Measurements from ENCODE around the gene PCDHGB2.
"Not testable (repeated sequence)": the region's sequence is repeated elsewhere in the genome, so short reads cannot be mapped to it uniquely, and the experiment has no call there.

The PCDHGB2 gene

DNA sequence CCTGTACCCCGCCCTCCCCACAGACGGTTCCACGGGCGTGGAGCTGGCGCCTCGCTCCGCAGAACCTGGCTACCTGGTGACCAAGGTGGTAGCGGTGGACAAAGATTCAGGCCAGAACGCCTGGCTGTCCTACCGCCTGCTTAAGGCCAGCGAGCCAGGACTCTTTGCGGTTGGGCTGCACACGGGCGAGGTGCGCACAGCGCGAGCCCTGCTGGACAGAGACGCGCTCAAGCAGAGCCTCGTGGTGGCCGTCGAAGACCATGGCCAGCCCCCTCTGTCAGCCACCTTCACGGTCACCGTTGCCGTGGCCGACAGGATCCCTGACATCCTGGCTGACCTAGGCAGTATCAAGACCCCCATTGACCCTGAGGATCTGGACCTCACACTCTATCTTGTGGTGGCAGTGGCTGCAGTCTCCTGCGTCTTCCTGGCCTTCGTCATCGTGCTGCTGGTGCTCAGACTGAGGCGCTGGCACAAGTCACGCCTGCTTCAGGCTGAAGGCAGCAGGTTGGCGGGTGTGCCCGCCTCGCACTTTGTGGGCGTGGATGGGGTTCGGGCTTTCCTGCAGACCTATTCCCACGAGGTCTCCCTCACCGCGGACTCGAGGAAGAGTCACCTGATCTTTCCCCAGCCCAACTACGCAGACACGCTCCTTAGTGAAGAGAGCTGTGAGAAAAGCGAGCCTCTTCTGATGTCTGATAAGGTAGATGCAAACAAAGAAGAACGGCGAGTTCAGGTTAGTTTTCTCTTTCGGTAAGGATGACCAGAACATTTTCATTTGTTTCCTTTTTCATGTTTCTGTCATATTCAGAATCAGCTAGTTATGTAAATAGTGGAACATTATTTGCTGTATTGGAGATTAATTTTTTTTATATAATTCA is 6.5 kb downstream of the PCDHGB2 start:
- no peak overlapping the region for H3K4me3 ChIP-seq (replicated peaks; ENCODE audit: low read depth, low read length)
- DNase-seq (ENCODE audit: low read depth), result no peak
- TF ChIP-seq, protein P1, sequence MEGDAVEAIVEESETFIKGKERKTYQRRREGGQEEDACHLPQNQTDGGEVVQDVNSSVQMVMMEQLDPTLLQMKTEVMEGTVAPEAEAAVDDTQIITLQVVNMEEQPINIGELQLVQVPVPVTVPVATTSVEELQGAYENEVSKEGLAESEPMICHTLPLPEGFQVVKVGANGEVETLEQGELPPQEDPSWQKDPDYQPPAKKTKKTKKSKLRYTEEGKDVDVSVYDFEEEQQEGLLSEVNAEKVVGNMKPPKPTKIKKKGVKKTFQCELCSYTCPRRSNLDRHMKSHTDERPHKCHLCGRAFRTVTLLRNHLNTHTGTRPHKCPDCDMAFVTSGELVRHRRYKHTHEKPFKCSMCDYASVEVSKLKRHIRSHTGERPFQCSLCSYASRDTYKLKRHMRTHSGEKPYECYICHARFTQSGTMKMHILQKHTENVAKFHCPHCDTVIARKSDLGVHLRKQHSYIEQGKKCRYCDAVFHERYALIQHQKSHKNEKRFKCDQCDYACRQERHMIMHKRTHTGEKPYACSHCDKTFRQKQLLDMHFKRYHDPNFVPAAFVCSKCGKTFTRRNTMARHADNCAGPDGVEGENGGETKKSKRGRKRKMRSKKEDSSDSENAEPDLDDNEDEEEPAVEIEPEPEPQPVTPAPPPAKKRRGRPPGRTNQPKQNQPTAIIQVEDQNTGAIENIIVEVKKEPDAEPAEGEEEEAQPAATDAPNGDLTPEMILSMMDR (IDR thresholded peaks at IDR 0.05; ENCODE audit: low read length, missing control alignments), result no peak

DNA sequence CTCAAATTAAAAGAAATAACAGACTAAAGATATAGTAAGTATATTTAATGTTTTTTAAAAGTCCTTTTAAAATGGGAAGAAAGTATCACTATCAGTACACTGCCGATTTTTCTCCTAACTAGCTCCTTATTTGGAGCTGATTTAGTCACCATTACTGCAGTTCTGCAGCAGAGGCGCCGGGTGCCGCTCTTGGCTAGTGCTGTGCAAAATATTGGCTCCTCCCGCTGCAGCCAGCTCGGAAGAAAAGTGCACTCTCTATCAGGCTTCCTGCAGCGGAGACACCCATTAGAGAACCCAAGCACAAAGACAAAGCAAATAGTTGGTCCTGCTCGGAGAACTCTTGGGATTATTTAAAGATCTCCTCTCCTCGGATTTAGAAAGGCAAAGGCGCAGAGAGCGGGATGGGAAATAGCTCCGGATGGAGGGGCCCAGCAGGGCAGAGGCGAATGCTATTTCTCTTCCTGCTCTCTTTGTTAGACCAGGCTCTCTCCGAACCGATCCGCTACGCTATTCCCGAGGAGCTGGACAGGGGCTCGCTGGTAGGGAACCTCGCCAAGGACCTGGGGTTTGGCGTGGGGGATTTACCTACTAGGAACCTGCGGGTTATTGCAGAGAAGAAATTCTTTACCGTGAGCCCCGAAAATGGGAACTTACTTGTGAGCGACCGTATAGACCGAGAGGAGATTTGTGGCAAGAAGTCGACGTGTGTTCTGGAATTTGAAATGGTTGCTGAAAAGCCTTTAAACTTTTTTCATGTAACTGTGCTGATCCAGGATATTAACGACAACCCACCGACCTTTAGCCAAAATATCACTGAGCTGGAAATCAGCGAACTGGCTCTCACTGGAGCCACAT is 10.4 kb downstream of the PCDHGB2 start, which contains the start of gene PCDHGB3:
PCDHGB3 (plus strand) TSS at position 249 of the 855 bp plus-strand sequence; CDS start at position 402, 153 bp downstream.
- peak; percentile 77 for DNase-seq (ENCODE audit: low read depth)
- peak within 1 kb of the TSS; percentile 48 for H3K4me3 ChIP-seq (replicated peaks; ENCODE audit: low read depth, low read length)
- TF ChIP-seq, protein P1 (IDR thresholded peaks at IDR 0.05; ENCODE audit: low read length, missing control alignments), result peak; percentile 55

DNA sequence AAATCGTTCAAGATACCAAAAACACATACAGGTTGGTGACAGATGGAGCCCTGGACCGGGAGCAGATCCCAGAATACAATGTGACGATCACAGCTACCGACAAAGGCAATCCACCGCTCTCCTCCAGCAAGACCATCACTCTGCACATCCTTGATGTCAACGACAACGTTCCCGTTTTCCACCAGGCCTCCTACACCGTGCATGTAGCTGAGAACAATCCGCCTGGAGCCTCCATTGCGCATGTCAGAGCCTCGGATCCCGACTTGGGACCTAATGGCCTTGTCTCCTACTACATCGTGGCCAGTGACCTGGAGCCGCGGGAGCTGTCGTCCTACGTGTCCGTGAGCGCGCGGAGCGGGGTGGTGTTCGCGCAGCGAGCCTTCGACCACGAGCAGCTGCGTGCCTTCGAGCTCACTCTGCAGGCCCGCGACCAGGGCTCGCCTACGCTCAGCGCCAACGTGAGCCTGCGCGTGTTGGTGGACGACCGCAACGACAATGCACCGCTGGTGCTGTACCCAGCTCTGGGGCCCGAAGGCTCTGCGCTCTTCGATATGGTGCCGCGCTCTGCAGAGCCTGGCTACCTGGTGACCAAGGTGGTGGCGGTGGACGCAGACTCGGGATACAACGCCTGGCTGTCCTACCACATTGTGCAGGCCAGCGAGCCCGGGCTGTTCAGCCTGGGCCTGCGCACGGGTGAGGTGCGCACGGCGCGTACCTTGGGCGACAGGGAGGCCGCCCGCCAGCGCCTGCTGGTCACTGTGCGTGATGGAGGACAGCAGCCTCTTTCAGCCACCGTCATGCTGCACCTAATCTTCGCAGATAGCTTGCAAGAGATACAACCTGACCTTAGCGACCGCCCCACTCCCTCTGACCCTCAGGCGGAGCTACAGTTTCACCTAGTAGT is 12.0 kb downstream of the PCDHGB2 start:
- TF ChIP-seq, protein P1 (IDR thresholded peaks at IDR 0.05; ENCODE audit: low read length, missing control alignments), result no peak
- DNase-seq (ENCODE audit: low read depth), result no peak
- H3K4me3 ChIP-seq (replicated peaks; ENCODE audit: low read depth, low read length), result no peak overlapping the region

DNA sequence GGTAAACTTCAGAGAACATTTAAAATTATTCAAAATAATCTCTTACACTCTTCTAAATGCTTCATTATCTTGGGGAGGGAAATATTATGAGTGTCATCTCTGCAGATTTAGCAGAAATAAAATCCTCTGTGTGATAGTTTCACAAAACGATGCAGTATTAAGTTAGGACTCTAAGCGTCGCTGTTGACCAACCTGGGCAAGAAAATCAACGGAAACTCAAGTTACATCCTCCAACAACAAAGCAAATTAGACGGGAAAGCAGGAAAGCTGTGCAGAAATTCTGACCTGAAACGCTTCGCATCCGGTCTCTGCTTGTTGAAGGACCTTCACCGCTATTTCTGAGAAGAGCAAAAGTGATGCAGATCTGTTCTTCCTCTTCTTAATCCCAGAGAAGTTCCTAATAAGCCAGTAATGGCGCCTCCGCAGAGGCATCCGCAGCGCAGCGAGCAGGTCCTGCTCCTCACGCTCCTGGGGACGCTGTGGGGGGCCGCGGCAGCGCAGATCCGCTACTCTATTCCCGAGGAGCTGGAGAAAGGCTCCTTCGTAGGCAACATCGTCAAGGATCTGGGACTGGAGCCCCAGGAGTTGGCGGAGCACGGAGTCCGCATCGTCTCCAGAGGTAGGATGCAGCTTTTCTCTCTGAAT is 14.0 kb downstream of the PCDHGB2 start, which contains the start of gene PCDHGA6:
PCDHGA6 (plus strand) TSS at position 219 of the 645 bp plus-strand sequence; CDS start at position 412, 193 bp downstream.
- peak within 1 kb of the TSS; percentile 57 for H3K4me3 ChIP-seq (replicated peaks; ENCODE audit: low read depth, low read length)
- TF ChIP-seq, protein P1 (IDR thresholded peaks at IDR 0.05; ENCODE audit: low read length, missing control alignments), result peak; percentile 66
- peak; percentile 73 for DNase-seq (ENCODE audit: low read depth)

DNA sequence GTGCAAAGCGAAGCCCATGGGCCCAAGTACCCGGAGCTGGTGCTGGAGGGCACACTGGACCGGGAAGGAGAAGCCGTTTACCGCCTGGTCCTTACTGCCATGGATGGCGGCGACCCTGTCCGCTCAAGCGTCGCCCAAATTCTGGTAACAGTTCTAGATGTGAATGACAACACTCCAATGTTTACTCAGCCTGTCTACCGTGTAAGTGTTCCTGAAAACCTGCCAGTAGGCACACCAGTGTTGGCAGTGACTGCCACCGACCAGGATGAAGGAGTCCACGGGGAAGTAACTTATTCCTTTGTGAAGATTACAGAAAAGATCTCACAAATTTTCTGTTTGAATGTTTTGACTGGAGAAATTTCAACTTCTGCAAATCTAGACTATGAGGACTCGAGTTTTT is 14.8 kb downstream of the PCDHGB2 start:
- peak overlapping the region; percentile 57 for H3K4me3 ChIP-seq (replicated peaks; ENCODE audit: low read depth, low read length)
- TF ChIP-seq, protein P1 (IDR thresholded peaks at IDR 0.05; ENCODE audit: low read length, missing control alignments), result no peak
- no peak for DNase-seq (ENCODE audit: low read depth)

DNA sequence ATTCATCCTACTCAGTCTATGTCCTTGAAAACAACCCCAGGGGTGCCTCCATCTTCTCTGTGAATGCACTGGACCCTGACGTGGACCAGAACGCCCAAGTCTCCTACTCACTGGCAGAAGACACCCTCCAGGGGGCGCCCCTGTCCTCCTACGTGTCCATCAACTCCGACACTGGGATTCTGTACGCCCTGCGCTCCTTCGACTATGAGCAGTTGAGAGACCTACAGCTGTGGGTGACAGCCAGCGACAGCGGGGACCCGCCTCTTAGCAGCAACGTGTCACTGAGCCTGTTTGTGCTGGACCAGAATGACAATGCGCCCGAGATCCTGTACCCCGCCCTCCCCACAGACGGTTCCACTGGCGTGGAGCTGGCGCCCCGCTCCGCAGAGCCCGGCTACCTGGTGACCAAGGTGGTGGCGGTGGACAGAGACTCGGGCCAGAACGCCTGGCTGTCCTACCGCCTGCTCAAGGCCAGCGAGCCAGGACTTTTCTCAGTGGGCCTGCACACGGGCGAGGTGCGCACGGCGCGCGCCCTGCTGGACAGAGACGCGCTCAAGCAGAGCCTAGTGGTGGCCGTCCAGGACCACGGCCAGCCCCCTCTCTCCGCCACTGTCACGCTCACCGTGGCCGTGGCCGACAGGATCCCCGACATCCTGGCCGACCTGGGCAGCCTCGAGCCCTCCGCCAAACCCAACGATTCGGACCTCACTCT is 15.8 kb downstream of the PCDHGB2 start:
- not testable (repeated sequence) for H3K4me3 ChIP-seq (replicated peaks; ENCODE audit: low read depth, low read length); DNase-seq (ENCODE audit: low read depth)

All from fibroblast of pulmonary artery (primary cell).